NAMALWA (cell line): ENCODE results near the gene SLC50A1.
A peak's percentile ranks its signal among the peaks of the same experiment; 100 is the strongest.

Experiments used
- DNase-seq: peaks from one replicate; pipeline ENCODE4 v3.0.0-alpha.2; 2015; ENCODE audit warnings: low spot score

Gene SLC50A1

GRCh38 chr1:155171836-155172731 lies 36.4 kb downstream of the SLC50A1 start:
- no peak for DNase-seq

- DNase-seq = peak; percentile 99
These were observed 37.3 kb downstream of the SLC50A1 start, which contains the start of gene KRTCAP2 for GRCh38 chr1:155172732-155173477. Gene KRTCAP2, minus strand, starts transcription at chr1:155173304. Its CDS starts 80 bp downstream, at chr1:155173224.

GRCh38 chr1:155173478-155174323 lies 38.0 kb downstream of the SLC50A1 start, which contains the start of gene TRIM46:
Gene TRIM46, plus strand, starts transcription at chr1:155173849. Its CDS starts 118 bp downstream, at chr1:155173967.
- peak; percentile 78 for DNase-seq

- peak; percentile 54 for DNase-seq
These were observed 39.0 kb downstream of the SLC50A1 start for GRCh38 chr1:155174324-155175280.

GRCh38 chr1:155175281-155175926 lies 39.8 kb downstream of the SLC50A1 start:
- peak; percentile 19 for DNase-seq

GRCh38 chr1:155175927-155176371 lies 40.3 kb downstream of the SLC50A1 start:
- peak; percentile 70 for DNase-seq

GRCh38 chr1:155176544-155177071 lies 41.0 kb downstream of the SLC50A1 start:
- peak; percentile 92 for DNase-seq

- DNase-seq = no peak
These were observed 41.7 kb downstream of the SLC50A1 start for GRCh38 chr1:155177192-155177917.

GRCh38 chr1:155177918-155178281 lies 42.2 kb downstream of the SLC50A1 start:
- no peak for DNase-seq

- no peak for DNase-seq
These were observed 42.9 kb downstream of the SLC50A1 start for GRCh38 chr1:155178441-155179111.

- DNase-seq = no peak
These were observed 43.7 kb downstream of the SLC50A1 start for GRCh38 chr1:155179112-155180031.

- no peak for DNase-seq
These were observed 45.9 kb downstream of the SLC50A1 start for GRCh38 chr1:155181371-155182051.

GRCh38 chr1:155182052-155182550 lies 46.4 kb downstream of the SLC50A1 start:
- DNase-seq = no peak

- no peak for DNase-seq
These were observed 48.1 kb downstream of the SLC50A1 start for GRCh38 chr1:155183775-155184221.

- DNase-seq = no peak
These were observed 48.7 kb downstream of the SLC50A1 start for GRCh38 chr1:155184351-155184811.
